Right cardiac atrium (tissue), 5 donors: ENCODE data around the gene HOXA7. TPM values are rescaled to one million over a fixed set of nuclear protein-coding genes. Genes with fewer than 3 reads are reported as not detected.

Experiments
- ATAC-seq, 2 donors: fragments of 200-7000 bp; cut with Tn5 transposase; one replicate each; pipeline versions ENCODE4 v1.8.0 to v1.9.1; 2020; ENCODE audit warnings: moderate library complexity in 2 of 2, mild to moderate bottlenecking in 1 of 2
- DNase-seq, 3 donors: peaks; one replicate each; pipeline ENCODE4 v3.0.0-alpha.2; 2020
- H3K27ac ChIP-seq: one replicate; pipeline ENCODE4 v1.5.1; 2013; ENCODE audit warnings: mild to moderate bottlenecking, low read length, control low read depth, moderate library complexity
- H3K27me3 ChIP-seq: one replicate; pipeline ENCODE4 v1.6.1; 2013; ENCODE audit not compliant: control insufficient read depth, insufficient read depth
- H3K4me1 ChIP-seq: one replicate; pipeline ENCODE4 v1.6.1; 2013; ENCODE audit warnings: low read length; ENCODE audit not compliant: control insufficient read depth, insufficient read depth
- H3K4me3 ChIP-seq: one replicate; pipeline ENCODE4 v1.5.1; 2013; ENCODE audit warnings: low read length, control low read depth
- H3K9me3 ChIP-seq: one replicate; pipeline ENCODE4 v1.6.1; 2013; ENCODE audit warnings: low read length; ENCODE audit not compliant: control insufficient read depth
- WGBS: extraction: QIAGEN DNeasy Blood & Tissue Kit; methylation state at CpG from one replicate; pipeline ENCODE4 v1.1.7; 2013; 5-methylcytosine and 5-hydroxymethylcytosine counted together
- intact Hi-C, 4 donors: fragments of 100-400 bp; cut with DNase I; formaldehyde crosslinking; loops; one replicate each; pipeline versions ENCODE4 v1.11.0 to v1.14.0; 2022 to 2023
- polyA plus RNA-seq: library from polyadenylated mRNA; stranded (reverse); fragments of 200-250 nt; gene quantifications from one replicate; pipeline ENCODE4 v1.2.3, GENCODE V29; 2013
- total RNA-seq, 4 donors: library from RNA; stranded (reverse); fragmentation: NEBNext Ultra II Directional; extraction: Animal tissue kit (Norgen Biotek cat#: 25700); gene quantifications; one replicate each; pipeline ENCODE4 v1.2.1, GENCODE V29; 2021
- donor health status: healthy with polysubstance abuse.
- donor health status: DM: no; HTN: yes; CAD: no.
- donor health status: DM: no; HTN: no; CAD: no.
- donor health status: DM: no; HTN: yes; CAD: no; lungs with severe emphysema.
- donor health status: DM: yes; HTN: yes; CAD: no.

Gene HOXA7
- total and polyA plus RNA-seq, 5 donors, result 0.11 TPM; not detected in 4

DNA sequence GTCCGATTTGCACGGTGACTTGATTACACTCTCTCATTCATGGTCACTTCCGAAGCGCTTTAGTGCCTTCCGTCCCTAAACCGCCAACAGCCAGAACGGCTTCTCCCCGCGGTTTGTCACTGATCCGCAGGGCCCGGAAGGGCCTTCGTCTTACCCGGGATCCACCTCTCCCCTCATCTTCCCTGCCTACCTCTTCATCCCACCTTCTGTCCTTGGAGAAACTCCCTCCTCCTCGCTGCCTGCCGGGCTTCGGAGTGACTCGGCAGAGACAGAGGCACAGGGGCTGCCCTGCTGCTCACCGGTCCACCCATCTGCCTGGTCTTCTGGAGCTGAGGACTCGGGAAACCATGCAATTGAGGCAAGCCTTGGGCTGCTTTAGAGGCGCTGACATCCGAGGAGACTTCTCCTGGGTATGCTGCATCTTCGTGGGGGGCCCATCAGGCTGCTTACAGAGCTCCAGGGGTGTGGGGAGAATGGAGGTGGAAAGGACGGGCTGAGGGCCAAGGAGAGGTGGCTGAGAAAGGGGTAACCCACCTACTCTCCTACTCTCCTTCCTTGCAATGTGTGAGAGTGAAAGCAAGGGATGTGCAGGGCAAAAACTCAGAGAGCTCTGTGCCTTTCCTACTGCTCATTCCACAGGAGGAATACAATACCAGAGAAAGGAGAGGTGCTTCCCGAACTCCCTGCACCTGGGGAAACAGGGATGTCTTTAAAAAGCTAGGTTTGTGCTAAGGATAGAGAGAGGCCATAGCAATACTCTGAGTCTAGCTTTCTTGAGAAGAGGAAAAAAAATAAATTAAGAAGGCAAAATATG is 29.6 kb upstream of the HOXA7 start:
- no peak overlapping the region for H3K4me3 ChIP-seq
- WGBS, result 9% methylated on average over 24 of the region's 24 CpGs
- H3K9me3 ChIP-seq, result no peaks in the 10 kb centered on the region
- H3K27ac ChIP-seq, result no peak overlapping the region
- intact Hi-C loops, result no loop called here
- peaks cover 5% of the 10 kb centered on the region for H3K4me1 ChIP-seq
- DNase-seq (no peak), ATAC-seq (no peak)
- H3K27me3 ChIP-seq, result no peaks in the 10 kb centered on the region

DNA sequence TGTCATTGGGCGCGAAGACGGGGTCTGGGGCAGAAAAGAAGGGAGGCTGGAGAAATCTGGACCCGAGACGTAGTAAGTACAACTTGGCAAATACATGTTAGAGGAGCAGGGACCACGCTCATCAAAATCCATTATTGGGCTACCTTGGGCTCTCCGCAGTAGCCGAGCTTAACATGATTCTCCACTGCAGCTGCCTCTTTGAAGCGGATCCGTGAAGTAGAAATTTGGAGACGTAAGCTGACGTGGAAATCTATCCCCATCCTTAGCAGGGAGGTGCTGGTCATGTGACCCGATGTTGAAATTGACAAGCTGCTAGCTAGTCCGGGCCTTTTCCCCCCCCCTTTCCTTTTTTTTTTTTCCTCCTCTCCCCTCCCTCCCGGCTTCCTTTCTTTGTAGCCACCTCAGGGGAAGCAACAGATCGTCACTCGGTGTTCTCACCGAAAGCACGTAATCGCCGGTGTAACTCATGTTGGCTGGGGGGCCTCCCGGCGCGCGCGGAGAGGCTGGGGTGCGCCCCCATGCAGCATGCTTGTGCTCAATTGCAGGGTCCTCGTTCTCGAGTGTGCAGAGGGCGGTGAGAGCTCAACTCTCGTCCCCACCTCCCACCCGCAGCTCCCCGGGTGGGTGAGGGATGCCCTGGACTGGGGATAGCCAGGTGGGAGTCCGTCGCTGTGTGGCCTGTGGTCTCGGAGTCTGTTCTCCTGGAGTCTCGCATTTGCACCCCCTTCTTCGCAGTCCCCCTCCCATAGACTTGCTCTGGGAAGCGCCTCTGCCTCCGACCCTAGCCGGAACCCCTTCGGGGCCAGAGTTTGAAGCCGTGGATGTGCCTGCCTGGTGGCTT is 28.8 kb upstream of the HOXA7 start, which contains the start of gene HOXA11:
HOXA11 (minus strand) TSS at position 220 of the 841 bp plus-strand sequence; CDS start at position 132, 88 bp downstream.
- Histone ChIP-seq H3K4me3 (peak within 1 kb of the TSS; percentile 41), H3K27ac (no peak within 1 kb of the TSS), H3K4me1 (peaks cover 5% of the 10 kb centered on the region), H3K27me3 (no peaks in the 10 kb centered on the region), H3K9me3 (no peaks in the 10 kb centered on the region)
- intact Hi-C loops, result no loop called here
- DNase-seq, result no peak
- ATAC-seq, result peak in 1 of 2 donors; percentile 7
- 5% methylated on average over 43 of the region's 43 CpGs for WGBS

DNA sequence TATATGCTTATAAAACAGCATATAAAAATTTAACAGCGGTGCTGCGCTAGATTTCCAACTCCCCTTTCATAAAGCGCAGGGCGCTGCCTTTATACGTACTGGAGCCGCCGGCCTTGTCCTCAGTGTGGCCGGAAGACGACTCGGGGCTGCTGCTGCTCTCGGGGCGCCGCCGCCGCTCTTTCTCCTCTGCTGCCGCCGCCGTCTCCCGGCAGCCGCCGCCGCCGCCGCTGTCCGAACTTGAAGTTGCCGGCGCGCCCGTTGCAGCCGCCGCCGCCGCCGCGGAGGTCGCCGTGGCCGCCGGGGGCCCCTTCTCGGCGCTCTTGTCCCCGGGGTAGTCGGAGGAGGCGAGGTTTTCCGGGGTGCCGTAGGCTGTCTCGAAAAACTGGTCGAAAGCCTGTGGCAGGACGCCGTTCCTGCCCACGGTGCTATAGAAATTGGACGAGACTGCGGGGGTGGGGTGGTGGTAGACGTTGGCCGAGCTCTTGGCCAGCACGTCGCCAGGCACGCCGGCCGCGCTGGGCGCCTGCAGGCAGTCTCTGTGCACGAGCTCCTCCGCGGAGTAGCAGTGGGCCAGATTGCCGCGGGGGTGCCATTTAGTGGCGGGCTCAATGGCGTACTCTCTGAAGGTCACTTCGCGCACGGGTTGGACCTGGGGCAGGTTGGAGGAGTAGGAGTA is 28.0 kb upstream of the HOXA7 start:
- WGBS, result 2% methylated on average over 72 of the region's 72 CpGs
- DNase-seq, result peak in 2 of 3 donors; percentile 60 to 71
- Histone ChIP-seq H3K27me3 (no peaks in the 10 kb centered on the region), H3K9me3 (no peaks in the 10 kb centered on the region), H3K27ac (no peak overlapping the region), H3K4me1 (peaks cover 5% of the 10 kb centered on the region), H3K4me3 (peak overlapping the region; percentile 41)
- intact Hi-C loops, result no loop called here
- no peak for ATAC-seq

DNA sequence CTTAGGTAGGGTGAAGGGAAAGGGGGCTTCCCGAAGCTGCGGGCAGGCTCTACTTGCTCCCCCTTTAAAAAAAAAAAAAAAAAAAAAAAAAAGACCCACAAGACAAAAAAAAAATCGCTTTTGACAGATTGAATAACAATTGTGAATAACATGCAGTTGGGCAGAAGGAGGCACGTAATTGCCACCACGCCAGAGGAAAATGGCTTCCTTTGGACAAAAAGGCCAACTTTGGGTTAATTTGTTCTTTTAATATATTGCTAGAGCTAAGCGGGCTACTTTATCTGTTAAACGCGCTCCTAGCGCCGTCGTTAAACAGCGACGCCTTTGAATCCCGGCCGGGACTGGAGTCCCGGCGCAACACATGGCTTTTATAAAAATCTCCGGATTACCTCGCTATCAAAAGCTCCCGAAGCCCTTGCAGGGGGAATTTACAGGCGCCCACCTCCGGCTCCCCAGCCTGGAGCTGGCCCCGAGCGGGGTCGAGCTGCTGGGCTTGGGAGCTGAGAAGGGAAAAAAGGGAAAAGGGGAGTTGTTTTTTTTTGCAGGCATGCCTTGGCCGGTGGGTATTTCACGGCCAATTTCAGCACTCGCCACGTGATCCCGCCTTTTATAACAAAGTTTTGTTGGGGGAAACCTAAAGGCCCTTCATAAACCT is 27.3 kb upstream of the HOXA7 start:
- no peaks in the 10 kb centered on the region for H3K9me3 ChIP-seq
- peak overlapping the region; percentile 41 for H3K4me3 ChIP-seq
- intact Hi-C loops, result no loop called here
- no peaks in the 10 kb centered on the region for H3K27me3 ChIP-seq
- peak in 2 of 3 donors; percentile 40 to 47 for DNase-seq
- ATAC-seq, result no peak
- no peak overlapping the region for H3K27ac ChIP-seq
- 4% methylated on average over 30 of the region's 30 CpGs for WGBS
- peaks cover 5% of the 10 kb centered on the region for H3K4me1 ChIP-seq

DNA sequence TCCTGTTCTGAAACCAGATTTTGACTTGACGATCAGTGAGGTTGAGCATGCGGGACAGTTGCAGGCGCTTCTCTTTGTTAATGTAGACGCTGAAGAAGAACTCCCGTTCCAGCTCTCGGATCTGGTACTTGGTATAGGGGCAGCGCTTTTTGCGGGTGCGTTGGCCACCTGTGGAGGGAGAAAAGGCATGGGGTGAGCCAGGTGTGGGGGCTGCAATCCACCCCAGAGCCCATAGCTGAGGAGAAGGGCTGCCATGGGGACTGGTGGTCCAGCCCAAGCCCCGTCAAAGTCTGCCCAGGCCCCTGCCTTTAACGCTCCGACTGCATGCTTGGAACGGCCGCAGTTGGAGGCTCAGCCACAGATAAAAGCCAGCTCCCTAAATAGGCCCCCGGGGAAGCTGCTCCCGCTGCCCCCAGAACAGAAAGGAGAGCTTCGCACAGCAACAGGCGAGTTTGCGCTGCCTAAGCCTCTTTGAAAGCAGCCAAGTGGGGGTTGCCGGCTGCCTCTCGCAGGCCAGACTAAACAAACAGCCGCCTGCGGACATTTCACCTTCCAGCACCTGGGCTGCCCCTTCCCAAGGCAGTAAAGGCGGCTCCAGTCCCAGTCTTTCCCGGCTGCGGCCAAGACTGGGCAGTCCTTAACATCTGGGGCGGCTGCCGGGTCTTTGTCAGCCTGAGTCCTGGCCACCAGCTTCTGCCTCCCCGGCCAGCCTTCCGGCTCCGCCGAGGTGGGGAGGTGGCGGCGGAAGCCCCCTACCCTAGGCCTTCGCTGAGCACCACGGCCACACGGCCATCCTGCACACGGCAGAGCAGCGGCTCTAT is 26.6 kb upstream of the HOXA7 start:
- 8% methylated on average over 39 of the region's 39 CpGs for WGBS
- ATAC-seq, result no peak
- no peak overlapping the region for H3K4me3 ChIP-seq
- H3K27me3 ChIP-seq, result no peaks in the 10 kb centered on the region
- H3K27ac ChIP-seq, result no peak overlapping the region
- no peaks in the 10 kb centered on the region for H3K9me3 ChIP-seq
- intact Hi-C loops, result no loop called here
- H3K4me1 ChIP-seq, result peaks cover 2% of the 10 kb centered on the region
- DNase-seq, result peak in 2 of 3 donors; percentile 10 to 36

DNA sequence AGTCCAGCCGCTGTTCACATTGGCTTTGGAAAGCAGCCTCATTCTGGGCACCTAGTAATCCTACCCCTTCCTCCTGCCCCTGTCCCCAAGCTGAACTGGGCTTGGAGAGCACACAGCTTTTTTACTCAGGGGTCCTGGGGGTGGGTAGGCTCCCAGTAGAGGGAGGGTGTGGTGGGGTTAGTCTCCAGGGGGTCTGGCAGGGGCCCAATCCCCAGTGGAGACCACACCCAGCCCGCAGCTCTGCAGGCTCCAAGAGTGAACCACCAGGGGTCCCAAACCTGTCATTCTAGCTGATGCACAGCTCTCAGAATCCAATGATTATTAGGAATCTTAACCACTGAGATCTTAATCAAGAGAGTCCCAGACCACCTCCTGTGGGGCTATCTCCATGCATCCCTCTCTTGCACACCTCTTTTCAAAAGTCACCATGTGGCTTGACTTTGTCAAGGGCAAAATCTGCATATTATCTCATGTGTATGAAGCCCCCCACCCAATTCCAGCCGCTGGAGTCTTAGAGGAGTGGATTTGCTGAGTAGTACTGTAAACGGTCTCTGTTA is 25.9 kb upstream of the HOXA7 start:
- no peak overlapping the region for H3K4me3 ChIP-seq
- peak in 1 of 3 donors; percentile 37 for DNase-seq
- H3K9me3 ChIP-seq, result no peaks in the 10 kb centered on the region
- intact Hi-C loops, result no loop called here
- peaks cover 5% of the 10 kb centered on the region for H3K27me3 ChIP-seq
- peaks cover 2% of the 10 kb centered on the region for H3K4me1 ChIP-seq
- no peak for ATAC-seq
- no peak overlapping the region for H3K27ac ChIP-seq
- 26% methylated on average over 4 of the region's 4 CpGs for WGBS

DNA sequence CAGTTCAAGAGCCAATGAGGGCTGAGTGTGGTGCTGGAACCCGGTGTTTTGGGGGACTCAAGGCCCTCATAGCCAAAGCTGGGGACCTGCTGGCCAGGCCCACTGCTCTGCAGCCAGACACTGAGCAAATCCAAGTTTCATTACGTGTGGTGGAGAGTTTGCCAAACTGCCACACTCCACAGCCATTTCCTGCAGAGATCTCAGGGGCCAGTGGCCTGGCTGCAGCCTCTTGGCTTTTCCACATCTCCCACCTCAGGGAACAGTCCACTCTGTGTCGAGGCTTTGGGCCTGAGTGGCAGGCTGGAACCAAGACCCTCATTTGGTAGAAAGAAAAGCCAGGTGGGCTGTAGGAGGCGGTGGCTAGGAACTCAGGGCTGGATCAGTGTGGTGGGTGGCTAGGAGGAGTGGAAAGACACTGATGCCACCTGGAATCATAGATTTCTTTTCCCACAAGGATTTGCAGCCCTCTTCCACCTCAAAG is 25.4 kb upstream of the HOXA7 start:
- DNase-seq (no peak), ATAC-seq (no peak)
- Histone ChIP-seq H3K9me3 (no peaks in the 10 kb centered on the region), H3K4me1 (peaks cover 2% of the 10 kb centered on the region), H3K4me3 (no peak overlapping the region), H3K27me3 (peaks cover 5% of the 10 kb centered on the region), H3K27ac (no peak overlapping the region)
- 47% methylated on average over 4 of the region's 4 CpGs for WGBS
- intact Hi-C loops, result no loop called here

DNA sequence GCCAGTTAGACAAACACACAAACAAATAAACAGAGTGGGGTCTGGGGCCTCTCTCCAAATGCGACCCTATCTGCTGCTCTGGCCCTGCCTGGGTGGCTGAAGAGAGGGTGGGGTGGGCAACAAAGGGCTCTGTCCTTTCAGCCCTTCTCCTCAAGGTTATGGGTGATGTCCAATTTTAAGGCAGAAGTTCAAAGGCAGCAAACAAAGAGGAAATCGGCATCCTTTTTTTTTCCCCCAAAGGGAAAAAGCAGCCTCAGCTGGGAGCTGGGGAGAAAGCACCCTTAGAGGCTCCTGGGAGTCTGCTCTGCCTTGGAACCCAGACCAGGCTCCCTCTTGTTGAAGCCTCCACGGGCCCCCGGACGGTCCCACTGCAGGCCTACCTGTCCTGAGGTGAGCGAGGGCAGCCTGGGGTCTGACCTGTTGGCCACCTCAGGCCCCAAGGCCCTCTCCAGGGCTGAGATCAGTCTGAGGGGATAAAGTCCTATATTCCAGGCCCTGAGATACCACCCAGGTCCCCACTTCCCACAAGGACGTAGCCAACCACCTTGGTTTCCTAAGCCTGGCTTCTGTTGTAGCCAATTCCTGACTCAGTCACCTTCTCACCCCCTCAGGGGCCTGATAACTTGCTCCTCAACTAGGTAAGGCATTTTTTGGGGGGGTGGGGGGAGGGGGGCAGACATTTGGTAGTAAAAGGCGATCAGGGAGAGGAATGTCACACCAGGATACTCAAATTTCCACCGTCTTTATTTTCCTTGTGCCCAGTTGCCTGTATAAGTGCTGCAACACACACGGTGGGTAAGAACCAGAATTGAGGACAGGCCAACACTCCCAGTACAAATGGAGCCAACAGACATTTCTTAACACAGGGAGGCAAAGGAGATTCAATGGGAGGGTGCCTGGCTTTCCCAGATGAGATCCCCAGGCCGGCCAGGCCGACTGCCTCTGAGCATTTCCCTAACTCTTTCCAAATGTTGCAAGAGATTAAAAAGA is 24.3 kb upstream of the HOXA7 start:
- Histone ChIP-seq H3K4me3 (no peak overlapping the region), H3K27me3 (peaks cover 5% of the 10 kb centered on the region), H3K4me1 (peaks cover 2% of the 10 kb centered on the region), H3K27ac (no peak overlapping the region), H3K9me3 (no peaks in the 10 kb centered on the region)
- ATAC-seq (no peak), DNase-seq (peak in 1 of 3 donors; percentile 37)
- WGBS, result 50% methylated on average over 12 of the region's 12 CpGs
- intact Hi-C loops, result no loop called here
